HCT116 (cell line): Measurements from ENCODE around the gene OTUD4. TPM values are rescaled to one million over a fixed set of nuclear protein-coding genes. Genes with fewer than 3 reads are reported as not detected.
A peak's percentile ranks its signal among the peaks of the same experiment; 100 is the strongest.

Source experiments
- ATAC-seq: fragments of 200-7000 bp; cut with Tn5 transposase; 2 replicates; pipeline ENCODE4 v1.9.1; 2020; ENCODE audit warnings: mild to moderate bottlenecking, moderate library complexity
- BruUV-seq: library from RNA; stranded (reverse); fragments of 400-500 nt; replicated peaks from 2 replicates; lab custom pipeline; 2021; lab: Mats Ljungman, UMichigan
- CTCF ChIA-PET: fragments of 300-600 bp; sonication (Branson Sonifier 250); formaldehyde crosslinking; loops from one replicate; lab custom pipeline; 2021; ENCODE audit warnings: antibody characterized with exemption; lab: Charles Lee
- POLR2A ChIA-PET: fragments of 300-600, 350-600 bp; sonication (Branson Sonifier 250); formaldehyde crosslinking; loops from one replicate; lab custom pipeline; 2021; ENCODE audit warnings: antibody characterized with exemption; lab: Charles Lee
- RAD21 ChIA-PET, 2 experiments: fragments of 300-600 bp; sonication (Branson Sonifier 250); formaldehyde crosslinking; loops; one replicate each; lab custom pipeline; 2023; ENCODE audit warnings: low total read pairs in 2 of 2; ENCODE audit not compliant: uncharacterized antibody in 2 of 2, unreplicated experiment in 2 of 2, low non-redundant PET in 1 of 2; lab: Charles Lee
- DNase-seq: peaks from one replicate; pipeline ENCODE4 v3.0.0-alpha.2; 2010; ENCODE audit warnings: low read depth, low spot score
- H2AFZ ChIP-seq: fragments of 200-600 bp; shearing (Covaris generic), sonication (generic); 2 replicates; pipeline ENCODE4 v1.6.1; 2017; ENCODE audit warnings: low read depth, mixed run types, mixed read lengths, antibody characterized with exemption, low read length; ENCODE audit not compliant: poor library complexity, severe bottlenecking
- H3K27ac ChIP-seq: 2 replicates; pipeline ENCODE4 v1.5.1; 2012; ENCODE audit warnings: low read depth, low read length
- H3K27me3 ChIP-seq: fragments of 200-600 bp; sonication (generic); 2 replicates; pipeline ENCODE4 v1.6.1; 2016; ENCODE audit warnings: mixed run types, low read length, mixed read lengths; ENCODE audit not compliant: insufficient read depth
- H3K36me3 ChIP-seq, 2 experiments: fragments of 200-500 bp in 1 of 2; fragments of 200-600 bp in 1 of 2; sonication (Bioruptor generic) in 1 of 2; sonication (generic) in 1 of 2; 2 replicates each; pipeline versions ENCODE4 v1.5.1 to v1.6.1; 2014 to 2016; ENCODE audit warnings: low read length in 2 of 2, inconsistent platforms in 1 of 2, mixed read lengths in 1 of 2, mixed run types in 1 of 2; ENCODE audit not compliant: insufficient read depth in 2 of 2, control insufficient read depth in 1 of 2
- H3K4me1 ChIP-seq, 2 experiments: fragments of 200-600 bp in 1 of 2; sonication (generic) in 1 of 2; 2 replicates each; pipeline versions ENCODE4 v1.5.1 to v1.6.1; 2012 to 2017; ENCODE audit warnings: low read length in 2 of 2, inconsistent platforms in 1 of 2, mild to moderate bottlenecking in 1 of 2, mixed read lengths in 1 of 2, mixed run types in 1 of 2, moderate library complexity in 1 of 2; ENCODE audit not compliant: insufficient read depth in 2 of 2, control insufficient read depth in 1 of 2
- H3K4me2 ChIP-seq: fragments of 200-600 bp; sonication (generic); 2 replicates; pipeline ENCODE4 v1.6.1; 2017; ENCODE audit warnings: mixed run types, low read length, mixed read lengths
- H3K4me3 ChIP-seq, 2 experiments: fragments of 200-600 bp in 1 of 2; sonication (generic) in 1 of 2; replicated peaks in 1 of 2; 2 replicates each; pipeline ENCODE4 v1.5.1; 2011 to 2016; ENCODE audit warnings: low read length in 2 of 2, control low read depth in 1 of 2, low read depth in 1 of 2, mild to moderate bottlenecking in 1 of 2, mixed read lengths in 1 of 2, mixed run types in 1 of 2
- H3K79me2 ChIP-seq: fragments of 200-600 bp; sonication (generic); 2 replicates; pipeline ENCODE4 v1.6.1; 2017; ENCODE audit warnings: mild to moderate bottlenecking, mixed run types, low read length, moderate library complexity, mixed read lengths; ENCODE audit not compliant: insufficient read depth
- H3K9ac ChIP-seq: fragments of 200-600 bp; sonication (generic); 2 replicates; pipeline ENCODE4 v1.6.1; 2016; ENCODE audit warnings: low read length, mixed read lengths
- H3K9me2 ChIP-seq: fragments of 200-600 bp; sonication (generic), shearing (Covaris generic); 2 replicates; pipeline ENCODE4 v1.6.1; 2017; ENCODE audit warnings: mixed run types, mild to moderate bottlenecking, moderate library complexity; ENCODE audit not compliant: insufficient read depth
- H3K9me3 ChIP-seq, 2 experiments: fragments of 200-500 bp in 1 of 2; fragments of 200-600 bp in 1 of 2; sonication (Bioruptor generic) in 1 of 2; sonication (generic) in 1 of 2; 2 replicates each; pipeline ENCODE4 v1.6.1; 2014 to 2017; ENCODE audit warnings: low read length in 2 of 2, mixed read lengths in 2 of 2, inconsistent platforms in 1 of 2, low read depth in 1 of 2, mild to moderate bottlenecking in 1 of 2, mixed run types in 1 of 2, moderate library complexity in 1 of 2; ENCODE audit not compliant: control insufficient read depth in 1 of 2, insufficient read depth in 1 of 2
- H4K20me1 ChIP-seq: fragments of 200-600 bp; sonication (generic), shearing (Covaris generic); 2 replicates; pipeline ENCODE4 v1.6.1; 2017; ENCODE audit warnings: mixed run types, mild to moderate bottlenecking, moderate library complexity; ENCODE audit not compliant: insufficient read depth
- CBX3 ChIP-seq: IDR thresholded peaks from 2 replicates; pipeline ENCODE4 v1.6.1; 2012; ENCODE audit warnings: low read depth
- EGR1 ChIP-seq: IDR thresholded peaks from 2 replicates; pipeline ENCODE4 v1.6.1; 2012; ENCODE audit warnings: low read depth
- ELF1 ChIP-seq: IDR thresholded peaks from 2 replicates; pipeline ENCODE4 v1.6.1; 2012; ENCODE audit warnings: low read depth, borderline replicate concordance
- EZH2 ChIP-seq: fragments of 200-600 bp; sonication (generic); IDR thresholded peaks from 2 replicates; pipeline ENCODE4 v1.6.1; 2017; ENCODE audit warnings: antibody characterized with exemption, mixed run types
- EZH2phosphoT487 ChIP-seq: fragments of 200-600 bp; IDR thresholded peaks from 2 replicates; pipeline ENCODE4 v1.6.1; 2018; ENCODE audit warnings: antibody characterized with exemption, borderline replicate concordance
- JUND ChIP-seq: IDR thresholded peaks from 2 replicates; pipeline ENCODE4 v1.6.1; 2012
- POLR2A ChIP-seq: IDR thresholded peaks from 2 replicates; pipeline ENCODE4 v1.7.0; 2011; ENCODE audit warnings: borderline replicate concordance; ENCODE audit not compliant: insufficient read depth, insufficient read length; ENCODE audit errors: extremely low read depth
- RAD21 ChIP-seq: IDR thresholded peaks from 2 replicates; pipeline ENCODE4 v1.6.1; 2012; ENCODE audit warnings: low read depth, mild to moderate bottlenecking
- SIN3A ChIP-seq: IDR thresholded peaks from 2 replicates; pipeline ENCODE4 v1.6.1; 2012; ENCODE audit warnings: low read depth
- SRF ChIP-seq: IDR thresholded peaks from 2 replicates; pipeline ENCODE4 v1.6.1; 2012; ENCODE audit warnings: low read depth
- TCF7L2 ChIP-seq: IDR thresholded peaks from 2 replicates; pipeline ENCODE4 v1.7.0; 2011; ENCODE audit warnings: borderline replicate concordance, inconsistent platforms; ENCODE audit not compliant: insufficient read depth, insufficient read length; ENCODE audit errors: extremely low read depth
- YY1 ChIP-seq: IDR thresholded peaks from 2 replicates; pipeline ENCODE4 v1.6.1; 2011; ENCODE audit warnings: low read length, low read depth, moderate library complexity, mild to moderate bottlenecking; ENCODE audit not compliant: insufficient replicate concordance; ENCODE audit errors: extremely low read depth
- intact Hi-C: fragments of 100-400 bp; cut with micrococcal nuclease; formaldehyde crosslinking; loops from 2 replicates; pipeline ENCODE4 v1.10.0; 2022
- total RNA-seq: library from RNA; stranded (reverse); gene quantifications from one replicate; pipeline ENCODE4 v1.2.1, GENCODE V29; 2021; ENCODE audit not compliant: unreplicated experiment
- TF ChIP-seq, protein P1 (sequence below), 3 experiments: fragments of 200-600 bp in 1 of 3; sonication (generic) in 1 of 3; IDR thresholded peaks in 2 of 3; conservative IDR thresholded peaks in 1 of 3; 2 replicates each; pipeline ENCODE4 v1.5.1; 2012 to 2017; ENCODE audit warnings: low read depth in 2 of 3, low read length in 2 of 3, antibody characterized with exemption in 1 of 3, borderline replicate concordance in 1 of 3, control low read depth in 1 of 3, mild to moderate bottlenecking in 1 of 3, mixed read lengths in 1 of 3, mixed run types in 1 of 3, moderate library complexity in 1 of 3; ENCODE audit not compliant: insufficient read depth in 1 of 3
- TF ChIP-seq, protein P2 (sequence below): IDR thresholded peaks from 2 replicates; pipeline ENCODE4 v1.6.1; 2012

Gene OTUD4
- total RNA-seq, 1 experiment from 2014 or later, result 37.2 TPM

DNA sequence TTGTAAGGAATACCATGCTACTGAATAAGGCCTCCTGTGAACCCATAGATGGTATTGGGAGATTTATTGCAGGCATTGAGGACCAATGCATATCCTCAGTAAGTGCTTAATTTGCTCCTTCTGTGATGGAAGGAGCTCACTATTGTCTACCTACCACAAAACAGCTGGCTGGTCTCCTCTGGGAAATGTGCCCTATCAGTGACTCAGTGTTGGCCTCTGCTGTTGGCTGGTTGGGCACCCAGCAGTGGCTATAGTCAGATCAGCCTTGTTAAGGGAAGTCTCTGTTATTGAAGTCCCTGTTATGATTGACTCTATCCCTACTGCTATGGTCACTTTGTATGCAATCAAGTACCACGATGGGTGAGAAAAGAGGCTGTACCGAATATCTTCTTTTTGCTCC, 27.5 kb upstream of the OTUD4 start:
- ChIA-PET CTCF (interaction anchor here (0.7 to 1.2 kb wide), 2 partner anchors 53 to 74 kb away, joined by 3 read pairs; no protein-coding TSS in a partner anchor), RAD21 (no interaction called here), POLR2A (no interaction called here)
- H3K9me2 ChIP-seq, result no peaks in the 10 kb centered on the region
- intact Hi-C loops, result no loop called here
- H3K36me3 ChIP-seq, result no peaks in the 10 kb centered on the region
- H3K4me1 ChIP-seq, result no peaks in the 10 kb centered on the region
- H3K27ac ChIP-seq, result no peak overlapping the region
- no peak overlapping the region for H3K9ac ChIP-seq
- H4K20me1 ChIP-seq, result no peaks in the 10 kb centered on the region
- no peak overlapping the region for H3K4me2 ChIP-seq
- H3K79me2 ChIP-seq, result no peaks in the 10 kb centered on the region
- no peak for DNase-seq
- no peaks in the 10 kb centered on the region for H3K27me3 ChIP-seq
- no peak for TF ChIP-seq YY1
- no peak for TF ChIP-seq SRF
- no peak for TF ChIP-seq TCF7L2
- TF ChIP-seq RAD21, result no peak
- TF ChIP-seq POLR2A, result no peak
- no peak for TF ChIP-seq CBX3
- no peak for TF ChIP-seq EGR1
- TF ChIP-seq, protein P1, sequence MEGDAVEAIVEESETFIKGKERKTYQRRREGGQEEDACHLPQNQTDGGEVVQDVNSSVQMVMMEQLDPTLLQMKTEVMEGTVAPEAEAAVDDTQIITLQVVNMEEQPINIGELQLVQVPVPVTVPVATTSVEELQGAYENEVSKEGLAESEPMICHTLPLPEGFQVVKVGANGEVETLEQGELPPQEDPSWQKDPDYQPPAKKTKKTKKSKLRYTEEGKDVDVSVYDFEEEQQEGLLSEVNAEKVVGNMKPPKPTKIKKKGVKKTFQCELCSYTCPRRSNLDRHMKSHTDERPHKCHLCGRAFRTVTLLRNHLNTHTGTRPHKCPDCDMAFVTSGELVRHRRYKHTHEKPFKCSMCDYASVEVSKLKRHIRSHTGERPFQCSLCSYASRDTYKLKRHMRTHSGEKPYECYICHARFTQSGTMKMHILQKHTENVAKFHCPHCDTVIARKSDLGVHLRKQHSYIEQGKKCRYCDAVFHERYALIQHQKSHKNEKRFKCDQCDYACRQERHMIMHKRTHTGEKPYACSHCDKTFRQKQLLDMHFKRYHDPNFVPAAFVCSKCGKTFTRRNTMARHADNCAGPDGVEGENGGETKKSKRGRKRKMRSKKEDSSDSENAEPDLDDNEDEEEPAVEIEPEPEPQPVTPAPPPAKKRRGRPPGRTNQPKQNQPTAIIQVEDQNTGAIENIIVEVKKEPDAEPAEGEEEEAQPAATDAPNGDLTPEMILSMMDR (IDR thresholded peaks at IDR 0.05 in 2 of 3, conservative IDR thresholded peaks at IDR 0.05 in 1 of 3; ENCODE audit: borderline replicate concordance in 1 of 3, insufficient read depth in 1 of 3, low read depth in 2 of 3, low read length in 2 of 3), result no peak
- TF ChIP-seq ELF1, result no peak
- no peak overlapping the region for H3K4me3 ChIP-seq
- BruUV-seq, result no TSS peak
- H3K9me3 ChIP-seq, result no peaks in the 10 kb centered on the region
- no peak overlapping the region for H2AFZ ChIP-seq
- ATAC-seq, result peak; percentile 42; the same call in 1 of the 2 replicates

DNA sequence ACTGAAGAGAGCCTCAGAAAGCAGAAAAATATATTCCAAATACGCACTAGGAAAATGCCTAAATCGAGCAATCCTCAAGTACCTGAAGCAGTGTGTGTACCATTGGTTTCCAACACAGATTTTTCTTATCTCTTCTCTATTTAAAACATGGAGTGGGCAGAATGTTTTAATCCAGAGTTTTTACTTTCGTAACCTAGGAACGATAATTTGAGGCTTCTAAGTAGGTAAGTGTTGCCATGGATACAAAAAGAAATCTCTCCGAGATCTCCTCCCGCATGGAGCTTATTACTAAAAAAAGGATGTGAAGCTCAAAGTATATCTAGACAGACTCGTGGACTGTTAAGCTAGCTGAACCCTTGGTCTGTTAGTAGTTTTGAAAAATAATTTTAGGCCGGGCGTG, 23.0 kb upstream of the OTUD4 start:
- Histone ChIP-seq H3K36me3 (no peaks in the 10 kb centered on the region), H3K79me2 (no peaks in the 10 kb centered on the region), H3K4me3 (no peak overlapping the region), H3K9me2 (no peaks in the 10 kb centered on the region), H4K20me1 (no peaks in the 10 kb centered on the region), H3K27ac (no peak overlapping the region), H3K9me3 (no peaks in the 10 kb centered on the region), H3K4me1 (no peaks in the 10 kb centered on the region), H3K4me2 (no peak overlapping the region), H3K27me3 (no peaks in the 10 kb centered on the region), H3K9ac (no peak overlapping the region), H2AFZ (no peak overlapping the region)
- ChIA-PET RAD21 (no interaction called here), POLR2A (no interaction called here), CTCF (no interaction called here)
- intact Hi-C loops, result no loop called here
- no peak for ATAC-seq
- BruUV-seq, result no TSS peak
- DNase-seq, result no peak
- no peak for TF ChIP-seq EZH2
- TF ChIP-seq, protein P1 (IDR thresholded peaks at IDR 0.05 in 2 of 3, conservative IDR thresholded peaks at IDR 0.05 in 1 of 3; ENCODE audit: borderline replicate concordance in 1 of 3, insufficient read depth in 1 of 3, low read depth in 2 of 3, low read length in 2 of 3), result no peak
- TF ChIP-seq, protein P2, sequence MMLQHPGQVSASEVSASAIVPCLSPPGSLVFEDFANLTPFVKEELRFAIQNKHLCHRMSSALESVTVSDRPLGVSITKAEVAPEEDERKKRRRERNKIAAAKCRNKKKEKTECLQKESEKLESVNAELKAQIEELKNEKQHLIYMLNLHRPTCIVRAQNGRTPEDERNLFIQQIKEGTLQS, result no peak
- no peak for TF ChIP-seq RAD21
- TF ChIP-seq JUND, result no peak
- TF ChIP-seq EZH2phosphoT487, result no peak
- TF ChIP-seq SIN3A, result no peak
- no peak for TF ChIP-seq SRF
